ENCODE data around the gene NAALADL2.

The NAALADL2 gene

GRCh38 chr3:175374705-175375104 lies 515.6 kb downstream of the NAALADL2 start:
- TF ChIP-seq CTCF (IDR thresholded peaks at IDR 0.05; ENCODE audit: low read depth, low read length) = no peak

GRCh38 chr3:175378348-175378747 lies 519.2 kb downstream of the NAALADL2 start:
- TF ChIP-seq CTCF (IDR thresholded peaks at IDR 0.05; ENCODE audit: low read depth, low read length) = no peak
- no peak for DNase-seq (ENCODE audit: extremely low read depth, low read depth)

More at GRCh38 chr3:175374705-175375104, 515.6 kb downstream of the NAALADL2 start:
- DNase-seq (ENCODE audit: extremely low read depth, low read depth) = no peak

GRCh38 chr3:175381685-175382084 lies 522.6 kb downstream of the NAALADL2 start:
- TF ChIP-seq CTCF (IDR thresholded peaks at IDR 0.05; ENCODE audit: low read depth, low read length) = no peak
- DNase-seq (ENCODE audit: extremely low read depth, low read depth) = no peak

- DNase-seq (ENCODE audit: extremely low read depth, low read depth) = no peak
These were observed 524.2 kb downstream of the NAALADL2 start for GRCh38 chr3:175383371-175383770.

GRCh38 chr3:175383813-175384212 lies 524.7 kb downstream of the NAALADL2 start:
- DNase-seq (ENCODE audit: extremely low read depth, low read depth) = no peak
- no peak for TF ChIP-seq CTCF (IDR thresholded peaks at IDR 0.05; ENCODE audit: low read depth, low read length)

More at GRCh38 chr3:175383371-175383770, 524.2 kb downstream of the NAALADL2 start:
- TF ChIP-seq CTCF (IDR thresholded peaks at IDR 0.05; ENCODE audit: low read depth, low read length) = no peak

- DNase-seq (ENCODE audit: extremely low read depth, low read depth) = no peak
- TF ChIP-seq CTCF (IDR thresholded peaks at IDR 0.05; ENCODE audit: low read depth, low read length) = no peak
These were observed 525.4 kb downstream of the NAALADL2 start for GRCh38 chr3:175384569-175384968.

GRCh38 chr3:175386630-175387029 lies 527.5 kb downstream of the NAALADL2 start:
- DNase-seq (ENCODE audit: extremely low read depth, low read depth) = no peak
- TF ChIP-seq CTCF (IDR thresholded peaks at IDR 0.05; ENCODE audit: low read depth, low read length) = no peak
